Measurements from ENCODE around the gene SLC45A2. TPM values are rescaled to one million over a fixed set of nuclear protein-coding genes. Genes with fewer than 3 reads are reported as not detected.

Gene SLC45A2
- total RNA-seq, 1 experiment from 2014 or later, result not detected

GRCh38 chr5:34016750-34017149 lies 32.3 kb upstream of the SLC45A2 start:
- no peak overlapping the region for H4K8ac ChIP-seq (replicated peaks; ENCODE audit: insufficient read length, low read depth, low read length)
- H3K18ac ChIP-seq (ENCODE audit: insufficient read length, low read depth, low read length), result no peak overlapping the region
- Mint-ChIP-seq H3K36me3 (ENCODE audit: insufficient read depth in 1 of 3, low read depth in 3 of 3) (no peaks in the 10 kb centered on the region; a peak in 1 of 7 replicates), H3K9me3 (no peaks in the 10 kb centered on the region), H3K4me1 (peaks cover 5 to 13% of the 10 kb centered on the region in 2 experiments; a peak in 3 of 4 replicates), H3K27ac (no peak overlapping the region), H3K4me3 (no peak overlapping the region), H3K27me3 (ENCODE audit: low read depth) (no peaks in the 10 kb centered on the region)
- H3K27ac ChIP-seq (ENCODE audit: insufficient read length, low read depth, low read length), result no peak overlapping the region
- DNase-seq, result no peak
- no peaks in the 10 kb centered on the region for H3K27me3 ChIP-seq (ENCODE audit: insufficient read depth, low read length)
- no peaks in the 10 kb centered on the region for H4K20me1 ChIP-seq (ENCODE audit: control insufficient read depth, insufficient read depth, insufficient read length)
- no peak overlapping the region for H2BK15ac ChIP-seq (ENCODE audit: low read depth, low read length)
- H2AFZ ChIP-seq (ENCODE audit: low read length), result no peak overlapping the region
- H4K5ac ChIP-seq (ENCODE audit: insufficient read length, low read depth, low read length), result no peak overlapping the region
- H3T11ph ChIP-seq (ENCODE audit: low read length), result no peak overlapping the region
- TF ChIP-seq CTCF (conservative IDR thresholded peaks at IDR 0.05), result no peak
- no peak overlapping the region for H3K4me2 ChIP-seq (ENCODE audit: insufficient read depth, insufficient read length, low read length)
- no peak overlapping the region for H2BK120ac ChIP-seq (ENCODE audit: low read depth, low read length, poor library complexity, severe bottlenecking)
- H4K91ac ChIP-seq (ENCODE audit: insufficient read length, low read depth, low read length), result no peak overlapping the region
- H3K23me2 ChIP-seq (ENCODE audit: insufficient read length, low read depth, low read length, poor library complexity, severe bottlenecking), result no peaks in the 10 kb centered on the region
- H3K4ac ChIP-seq (ENCODE audit: low read depth, low read length), result no peak overlapping the region
- H2BK12ac ChIP-seq (ENCODE audit: insufficient read length, low read depth, low read length), result no peak overlapping the region
- no peak overlapping the region for H2BK5ac ChIP-seq (ENCODE audit: insufficient read length, low read length)
- H3K79me2 ChIP-seq (ENCODE audit: insufficient read depth, low read length), result no peaks in the 10 kb centered on the region
- no peaks in the 10 kb centered on the region for H3K79me1 ChIP-seq (ENCODE audit: insufficient read depth, low read depth, low read length, poor library complexity, severe bottlenecking)
- no peak overlapping the region for H3K14ac ChIP-seq (ENCODE audit: insufficient read depth, low read length)
- no CpG with 5 or more reads among the region's 2 CpGs for WGBS (ENCODE audit: extremely low coverage, insufficient read length, low lambda C conversion rate)
- H3K56ac ChIP-seq (ENCODE audit: insufficient read length, low read depth, low read length), result no peak overlapping the region
- H2BK20ac ChIP-seq (ENCODE audit: low read depth, low read length, poor library complexity, severe bottlenecking), result no peak overlapping the region
- H3K9me3 ChIP-seq (ENCODE audit: control insufficient read depth, low read depth, low read length), result no peaks in the 10 kb centered on the region
- no peak overlapping the region for H3K23ac ChIP-seq (ENCODE audit: insufficient read length, low read depth, low read length)
- no peak overlapping the region for H2AK5ac ChIP-seq (ENCODE audit: insufficient read length, low read length)
- H3K4me1 ChIP-seq (ENCODE audit: insufficient read depth, low read length), result no peaks in the 10 kb centered on the region
- H3K9ac ChIP-seq (ENCODE audit: extremely low read depth, insufficient read length, low read length), result no peak overlapping the region
